Measurements from ENCODE around the gene HSD17B12. TPM values are rescaled to one million over a fixed set of nuclear protein-coding genes. Genes with fewer than 3 reads are reported as not detected.

Gene HSD17B12
- total RNA-seq, 1 donor from 2014 or later, result 102 TPM

- H3K27ac Mint-ChIP-seq, result no peak overlapping the region
- H3K4me1 ChIP-seq, result no peaks in the 10 kb centered on the region
- peaks cover 7% of the 10 kb centered on the region for H3K4me1 Mint-ChIP-seq
- no peak overlapping the region for H3K4me3 Mint-ChIP-seq
- H3F3A ChIP-seq (ENCODE audit: low read depth), result no peaks in the 10 kb centered on the region
- no peak overlapping the region for H3K4me3 ChIP-seq
- no peaks in the 10 kb centered on the region for H3K36me3 ChIP-seq
- H4K20me1 ChIP-seq (ENCODE audit: low read depth), result no peaks in the 10 kb centered on the region
- H3K9ac ChIP-seq, result no peak overlapping the region
- no peaks in the 10 kb centered on the region for H3K9me3 Mint-ChIP-seq
- H3K79me2 ChIP-seq (ENCODE audit: low read depth), result no peaks in the 10 kb centered on the region
- H3K36me3 Mint-ChIP-seq, result peaks cover 5% of the 10 kb centered on the region
- no peak for DNase-seq (ENCODE audit: low spot score)
- no peak overlapping the region for H2AFZ ChIP-seq (replicated peaks)
- H3K27me3 Mint-ChIP-seq (ENCODE audit: insufficient read depth, low read depth), result no peaks in the 10 kb centered on the region
- no peaks in the 10 kb centered on the region for H3K9me3 ChIP-seq (ENCODE audit: low read depth)
- H3K27ac ChIP-seq, result no peak overlapping the region
- H3K4me2 ChIP-seq, result no peak overlapping the region
- no peaks in the 10 kb centered on the region for H3K27me3 ChIP-seq
- TF ChIP-seq, protein P1, sequence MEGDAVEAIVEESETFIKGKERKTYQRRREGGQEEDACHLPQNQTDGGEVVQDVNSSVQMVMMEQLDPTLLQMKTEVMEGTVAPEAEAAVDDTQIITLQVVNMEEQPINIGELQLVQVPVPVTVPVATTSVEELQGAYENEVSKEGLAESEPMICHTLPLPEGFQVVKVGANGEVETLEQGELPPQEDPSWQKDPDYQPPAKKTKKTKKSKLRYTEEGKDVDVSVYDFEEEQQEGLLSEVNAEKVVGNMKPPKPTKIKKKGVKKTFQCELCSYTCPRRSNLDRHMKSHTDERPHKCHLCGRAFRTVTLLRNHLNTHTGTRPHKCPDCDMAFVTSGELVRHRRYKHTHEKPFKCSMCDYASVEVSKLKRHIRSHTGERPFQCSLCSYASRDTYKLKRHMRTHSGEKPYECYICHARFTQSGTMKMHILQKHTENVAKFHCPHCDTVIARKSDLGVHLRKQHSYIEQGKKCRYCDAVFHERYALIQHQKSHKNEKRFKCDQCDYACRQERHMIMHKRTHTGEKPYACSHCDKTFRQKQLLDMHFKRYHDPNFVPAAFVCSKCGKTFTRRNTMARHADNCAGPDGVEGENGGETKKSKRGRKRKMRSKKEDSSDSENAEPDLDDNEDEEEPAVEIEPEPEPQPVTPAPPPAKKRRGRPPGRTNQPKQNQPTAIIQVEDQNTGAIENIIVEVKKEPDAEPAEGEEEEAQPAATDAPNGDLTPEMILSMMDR (IDR thresholded peaks at IDR 0.05), result no peak
- TF ChIP-seq EZH2phosphoT487 (IDR thresholded peaks at IDR 0.05) (no peak), EZH2 (IDR thresholded peaks at IDR 0.05) (no peak)
Observed at GRCh38 chr11:43790444-43790794, 109.9 kb downstream of the HSD17B12 start.

- H3K4me2 ChIP-seq, result no peak overlapping the region
- H3K27me3 Mint-ChIP-seq (ENCODE audit: insufficient read depth, low read depth), result no peaks in the 10 kb centered on the region
- peaks cover 4% of the 10 kb centered on the region for H4K20me1 ChIP-seq (ENCODE audit: low read depth)
- H3K4me3 ChIP-seq, result no peak overlapping the region
- no peaks in the 10 kb centered on the region for H3K36me3 ChIP-seq
- H3K79me2 ChIP-seq (ENCODE audit: low read depth), result no peaks in the 10 kb centered on the region
- H2AFZ ChIP-seq (replicated peaks), result no peak overlapping the region
- H3K36me3 Mint-ChIP-seq, result peaks cover 11% of the 10 kb centered on the region
- no peaks in the 10 kb centered on the region for H3K9me3 ChIP-seq (ENCODE audit: low read depth)
- no peak overlapping the region for H3K27ac Mint-ChIP-seq
- H3K27ac ChIP-seq, result no peak overlapping the region
- no peak overlapping the region for H3K9ac ChIP-seq
- H3K4me3 Mint-ChIP-seq, result no peak overlapping the region
- no peaks in the 10 kb centered on the region for H3K4me1 ChIP-seq
- no peak for DNase-seq (ENCODE audit: low spot score)
- no peaks in the 10 kb centered on the region for H3F3A ChIP-seq (ENCODE audit: low read depth)
- peaks cover 3% of the 10 kb centered on the region for H3K4me1 Mint-ChIP-seq
- H3K27me3 ChIP-seq, result no peaks in the 10 kb centered on the region
- no peak for TF ChIP-seq EZH2phosphoT487 (IDR thresholded peaks at IDR 0.05)
- TF ChIP-seq, protein P1 (IDR thresholded peaks at IDR 0.05), result no peak
- no peak for TF ChIP-seq EZH2 (IDR thresholded peaks at IDR 0.05)
- H3K9me3 Mint-ChIP-seq, result no peaks in the 10 kb centered on the region
Observed at GRCh38 chr11:43797337-43797736, 116.8 kb downstream of the HSD17B12 start.

GRCh38 chr11:43797866-43798265 lies 117.3 kb downstream of the HSD17B12 start:
- no peaks in the 10 kb centered on the region for H3K9me3 Mint-ChIP-seq
- no peak overlapping the region for H3K27ac Mint-ChIP-seq
- no peaks in the 10 kb centered on the region for H3K27me3 ChIP-seq
- H3K27me3 Mint-ChIP-seq (ENCODE audit: insufficient read depth, low read depth), result no peaks in the 10 kb centered on the region
- peaks cover 4% of the 10 kb centered on the region for H4K20me1 ChIP-seq (ENCODE audit: low read depth)
- no peak overlapping the region for H3K27ac ChIP-seq
- H3F3A ChIP-seq (ENCODE audit: low read depth), result no peaks in the 10 kb centered on the region
- DNase-seq (ENCODE audit: low spot score), result no peak
- H3K4me3 Mint-ChIP-seq, result no peak overlapping the region
- H3K9me3 ChIP-seq (ENCODE audit: low read depth), result no peaks in the 10 kb centered on the region
- H3K79me2 ChIP-seq (ENCODE audit: low read depth), result no peaks in the 10 kb centered on the region
- no peak overlapping the region for H3K4me2 ChIP-seq
- peaks cover 11% of the 10 kb centered on the region for H3K36me3 Mint-ChIP-seq
- no peaks in the 10 kb centered on the region for H3K36me3 ChIP-seq
- no peak overlapping the region for H3K4me3 ChIP-seq
- no peaks in the 10 kb centered on the region for H3K4me1 ChIP-seq
- H3K4me1 Mint-ChIP-seq, result peaks cover 3% of the 10 kb centered on the region
- no peak overlapping the region for H3K9ac ChIP-seq
- no peak overlapping the region for H2AFZ ChIP-seq (replicated peaks)
- TF ChIP-seq EZH2 (IDR thresholded peaks at IDR 0.05), result no peak
- TF ChIP-seq, protein P1 (IDR thresholded peaks at IDR 0.05), result no peak
- TF ChIP-seq EZH2phosphoT487 (IDR thresholded peaks at IDR 0.05), result no peak

All from neural progenitor cell (in vitro differentiated cells).